ENCODE measurements around the gene CFAP74.

- no peak for TF ChIP-seq EZH2 (IDR thresholded peaks at IDR 0.05; ENCODE audit: borderline replicate concordance)
- no peak for TF ChIP-seq CTCF (IDR thresholded peaks at IDR 0.05; ENCODE audit: poor library complexity)
- TF ChIP-seq EZH2phosphoT487 (IDR thresholded peaks at IDR 0.05; ENCODE audit: low read depth, severe bottlenecking, unreplicated experiment) = no peak
These were observed 95.1 kb downstream of the CFAP74 start for GRCh38 chr1:1908506-1908791.
